ENCODE measurements around the gene DBN1.

Gene DBN1

DNA sequence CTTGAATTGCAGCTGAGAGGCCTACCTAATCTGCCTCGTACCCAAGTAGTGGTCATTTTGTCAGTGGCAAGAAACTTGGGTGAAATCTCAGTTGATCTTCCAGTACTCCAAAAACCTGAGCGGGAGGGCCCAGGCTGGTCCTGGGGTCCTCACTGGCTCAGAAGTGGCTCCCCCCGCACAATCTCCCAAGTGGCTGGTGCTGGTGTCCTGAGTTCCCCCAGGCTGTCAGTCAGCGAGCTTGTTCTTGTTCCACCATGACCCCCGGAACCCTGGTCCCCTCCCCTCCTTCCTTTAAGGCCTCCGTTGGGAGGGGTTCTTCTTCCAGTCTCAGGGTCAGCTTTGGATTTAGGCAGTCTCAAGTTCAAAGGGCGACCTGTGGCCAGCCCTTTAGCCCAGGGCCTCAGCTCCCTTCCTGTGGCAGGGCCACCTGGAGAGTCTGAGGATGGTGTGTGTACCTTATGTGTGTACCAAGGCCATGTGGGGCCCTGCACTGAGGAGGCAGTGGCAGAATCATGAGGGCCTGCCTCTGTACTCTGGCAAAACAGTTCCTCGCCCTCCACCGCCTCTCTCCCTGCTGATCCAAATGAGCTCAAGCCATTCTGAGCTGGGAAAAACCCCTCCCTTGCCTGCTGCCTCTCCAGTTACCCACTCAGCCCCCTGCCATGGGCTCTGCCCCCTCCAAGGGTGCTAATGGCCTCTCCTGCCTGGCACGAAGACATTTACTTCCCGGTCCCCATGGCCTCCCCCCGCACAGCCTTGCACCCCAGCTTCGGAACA, 4.5 kb upstream of the DBN1 start:
- TF ChIP-seq, protein P1, sequence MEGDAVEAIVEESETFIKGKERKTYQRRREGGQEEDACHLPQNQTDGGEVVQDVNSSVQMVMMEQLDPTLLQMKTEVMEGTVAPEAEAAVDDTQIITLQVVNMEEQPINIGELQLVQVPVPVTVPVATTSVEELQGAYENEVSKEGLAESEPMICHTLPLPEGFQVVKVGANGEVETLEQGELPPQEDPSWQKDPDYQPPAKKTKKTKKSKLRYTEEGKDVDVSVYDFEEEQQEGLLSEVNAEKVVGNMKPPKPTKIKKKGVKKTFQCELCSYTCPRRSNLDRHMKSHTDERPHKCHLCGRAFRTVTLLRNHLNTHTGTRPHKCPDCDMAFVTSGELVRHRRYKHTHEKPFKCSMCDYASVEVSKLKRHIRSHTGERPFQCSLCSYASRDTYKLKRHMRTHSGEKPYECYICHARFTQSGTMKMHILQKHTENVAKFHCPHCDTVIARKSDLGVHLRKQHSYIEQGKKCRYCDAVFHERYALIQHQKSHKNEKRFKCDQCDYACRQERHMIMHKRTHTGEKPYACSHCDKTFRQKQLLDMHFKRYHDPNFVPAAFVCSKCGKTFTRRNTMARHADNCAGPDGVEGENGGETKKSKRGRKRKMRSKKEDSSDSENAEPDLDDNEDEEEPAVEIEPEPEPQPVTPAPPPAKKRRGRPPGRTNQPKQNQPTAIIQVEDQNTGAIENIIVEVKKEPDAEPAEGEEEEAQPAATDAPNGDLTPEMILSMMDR (IDR thresholded peaks at IDR 0.05; ENCODE audit: low read depth, low read length), result no peak
- DNase-seq, result peak; percentile 8
- Histone ChIP-seq H3K27me3 (no peaks in the 10 kb centered on the region), H3K4me3 (ENCODE audit: low read depth, low read length) (no peak overlapping the region), H3K9me3 (no peaks in the 10 kb centered on the region), H3K4me1 (peaks cover 21% of the 10 kb centered on the region), H3K36me3 (0 out of 2 replicates have a peak, but pooled peaks cover under 1% of the 10 kb centered on the region)

DNA sequence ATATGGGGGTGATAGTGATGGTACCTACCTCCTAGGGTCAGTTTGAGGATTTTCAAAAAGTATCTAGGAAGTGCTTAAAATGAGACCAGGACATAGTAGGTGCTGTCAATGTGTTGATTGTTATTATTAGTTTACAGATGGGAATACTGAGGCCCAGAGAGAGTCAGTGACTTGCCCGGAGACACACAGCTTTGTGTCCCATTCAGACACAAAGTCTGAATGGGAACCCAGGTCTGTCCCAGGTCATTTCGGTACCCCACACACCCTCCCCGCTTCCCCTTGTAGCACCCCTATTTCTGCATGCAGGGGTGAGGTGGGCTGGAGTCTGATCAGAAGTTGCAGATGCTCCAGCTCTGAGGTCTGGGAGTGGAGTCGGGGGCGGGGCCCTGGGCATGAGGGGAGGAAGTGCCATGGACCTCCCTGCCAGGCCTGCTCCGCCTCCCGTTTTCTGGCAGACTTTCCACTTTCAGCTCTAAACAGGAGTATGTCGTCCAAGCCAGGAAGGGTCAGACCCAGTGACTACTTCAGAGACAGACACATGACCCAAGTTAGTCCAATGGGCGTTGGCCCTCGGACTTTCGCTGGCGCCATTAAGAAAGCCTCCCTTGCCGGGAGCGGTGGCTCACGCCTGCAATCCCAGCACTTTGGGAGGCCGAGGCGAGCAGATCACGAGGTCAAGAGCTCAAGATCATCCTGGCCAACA, 3.2 kb upstream of the DBN1 start:
- H3K27me3 ChIP-seq, result no peaks in the 10 kb centered on the region
- H3K4me3 ChIP-seq (ENCODE audit: low read depth, low read length), result no peak overlapping the region
- peaks cover 26% of the 10 kb centered on the region for H3K4me1 ChIP-seq
- TF ChIP-seq, protein P1 (IDR thresholded peaks at IDR 0.05; ENCODE audit: low read depth, low read length), result no peak
- peak; percentile 59 for DNase-seq
- no peaks in the 10 kb centered on the region for H3K9me3 ChIP-seq
- peaks cover 12% of the 10 kb centered on the region for H3K36me3 ChIP-seq

DNA sequence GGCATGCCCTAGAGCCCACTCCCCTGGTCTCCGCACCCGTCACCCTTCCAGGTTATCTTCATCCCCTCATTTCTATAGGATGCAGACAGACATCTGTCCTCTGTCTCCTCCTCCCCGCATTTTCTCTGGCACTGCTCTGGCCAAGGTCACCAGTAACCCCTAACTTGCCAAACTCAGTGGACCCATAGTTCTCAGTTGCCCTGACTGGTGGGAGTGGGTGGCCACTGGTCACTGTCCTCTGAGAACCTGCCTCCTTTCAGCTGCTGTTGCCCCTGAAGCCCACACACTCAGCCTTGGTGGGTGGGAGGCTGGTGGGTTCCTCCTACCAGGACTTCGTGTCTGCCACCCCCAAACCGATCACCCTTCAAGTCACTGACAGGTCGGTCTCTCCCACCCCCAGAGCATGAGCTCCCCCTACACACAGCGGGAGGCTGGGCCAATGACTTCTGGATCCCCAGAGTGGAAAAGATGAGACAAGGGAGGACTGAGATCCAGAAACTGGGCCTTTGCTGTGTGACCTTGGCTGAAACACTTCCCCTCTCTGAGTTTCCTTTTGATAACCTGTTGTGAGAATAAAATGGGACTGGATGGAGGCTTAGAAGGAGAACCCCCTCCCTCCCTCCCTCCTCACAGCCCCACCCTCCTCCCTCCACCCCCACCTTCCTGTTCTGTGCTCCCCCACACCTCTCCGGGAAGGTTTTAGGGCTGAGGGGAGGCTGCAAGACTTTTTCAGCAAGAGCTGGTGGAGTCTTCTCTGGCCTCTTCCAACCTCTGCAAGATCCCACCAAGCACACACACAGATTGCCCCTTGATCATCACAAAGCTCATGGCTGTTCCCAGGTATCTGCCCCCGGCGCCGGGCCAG, 2.4 kb upstream of the DBN1 start:
- no peak for DNase-seq
- Histone ChIP-seq H3K36me3 (peaks cover 21% of the 10 kb centered on the region), H3K27me3 (no peaks in the 10 kb centered on the region), H3K9me3 (no peaks in the 10 kb centered on the region), H3K4me1 (peaks cover 30% of the 10 kb centered on the region), H3K4me3 (ENCODE audit: low read depth, low read length) (no peak overlapping the region)
- TF ChIP-seq, protein P1 (IDR thresholded peaks at IDR 0.05; ENCODE audit: low read depth, low read length), result no peak

DNA sequence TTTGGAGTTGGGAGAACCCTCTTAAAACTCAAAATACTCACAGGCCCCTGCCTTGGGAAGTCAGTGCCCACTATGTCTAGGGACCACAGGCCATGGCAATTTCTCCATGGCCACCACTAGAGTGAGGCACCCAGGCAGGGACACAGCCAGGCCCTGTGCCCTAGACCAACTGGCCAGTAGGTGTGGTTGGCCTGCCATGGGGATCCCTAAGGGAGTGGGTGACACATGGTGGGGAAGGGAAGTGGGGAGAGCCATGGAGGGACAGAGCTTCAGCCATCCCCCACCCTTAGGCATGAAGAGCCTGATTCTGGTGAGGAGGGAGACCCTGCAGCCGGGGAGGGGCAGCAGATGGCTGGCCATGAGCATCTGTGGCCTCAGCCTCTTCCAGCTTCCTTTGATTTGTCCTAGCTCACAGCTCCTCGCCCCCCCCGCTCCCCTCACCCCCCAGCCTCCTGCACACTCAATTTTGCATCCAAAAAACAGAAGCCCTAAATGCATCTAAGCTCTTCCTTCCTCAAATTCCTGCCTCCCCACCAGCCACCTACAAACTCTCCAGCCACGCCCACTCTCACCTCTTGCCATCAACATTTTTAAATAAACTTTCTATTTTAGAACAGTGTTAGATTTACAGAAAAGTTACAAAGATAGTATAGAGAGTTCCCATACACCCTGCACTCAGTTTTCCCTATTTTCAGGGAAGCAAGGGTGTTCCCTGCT, 1.6 kb upstream of the DBN1 start:
- TF ChIP-seq, protein P1 (IDR thresholded peaks at IDR 0.05; ENCODE audit: low read depth, low read length), result no peak
- no peaks in the 10 kb centered on the region for H3K9me3 ChIP-seq
- no peak for DNase-seq
- peaks cover 32% of the 10 kb centered on the region for H3K4me1 ChIP-seq
- H3K4me3 ChIP-seq (ENCODE audit: low read depth, low read length), result no peak overlapping the region
- no peaks in the 10 kb centered on the region for H3K27me3 ChIP-seq
- peaks cover 26% of the 10 kb centered on the region for H3K36me3 ChIP-seq

DNA sequence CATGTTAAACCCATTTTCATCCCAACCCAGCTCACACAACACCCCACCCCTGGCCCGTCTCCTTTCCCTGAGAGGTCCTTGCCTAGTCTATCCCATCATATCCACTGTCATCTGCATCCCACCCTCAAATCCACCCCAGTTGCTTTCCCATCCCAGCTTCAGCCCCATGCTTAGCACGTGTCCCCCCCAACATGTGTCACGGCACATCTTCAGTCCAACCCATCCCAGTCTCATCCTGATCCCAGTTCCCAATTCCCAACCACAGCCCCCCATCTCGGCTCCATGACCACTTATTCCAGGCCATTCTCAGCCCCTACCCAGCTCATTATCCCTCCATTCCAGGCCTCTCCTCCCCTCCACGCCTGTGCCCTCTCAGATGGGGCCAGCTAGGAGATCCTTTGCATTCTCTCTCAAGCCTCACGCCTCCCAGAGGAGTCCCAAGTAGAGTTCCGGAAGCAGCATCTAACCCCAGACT, 605 bp upstream of the DBN1 start:
- Histone ChIP-seq H3K4me1 (peaks cover 23% of the 10 kb centered on the region), H3K4me3 (ENCODE audit: low read depth, low read length) (no peak overlapping the region), H3K27me3 (no peaks in the 10 kb centered on the region), H3K9me3 (no peaks in the 10 kb centered on the region), H3K36me3 (peaks cover 36% of the 10 kb centered on the region)
- TF ChIP-seq, protein P1 (IDR thresholded peaks at IDR 0.05; ENCODE audit: low read depth, low read length), result no peak
- DNase-seq, result no peak

Data from BE2C (cell line).